Ascending aorta (tissue), 2 donors: ENCODE results near the gene DYNLL2. TPM values are rescaled to one million over a fixed set of nuclear protein-coding genes. Genes with fewer than 3 reads are reported as not detected.
A peak's percentile ranks its signal among the peaks of the same experiment; 100 is the strongest.
"Not testable (repeated sequence)": the region's sequence is repeated elsewhere in the genome, so short reads cannot be mapped to it uniquely, and the experiment has no call there.

Experiments
- DNase-seq, 2 donors: peaks; one replicate each; pipeline ENCODE4 v3.0.0-alpha.2; 2019; ENCODE audit warnings: low spot score in 2 of 2
- H3K27ac ChIP-seq, 2 donors: fragments of 200-600 bp; sonication (generic); one replicate each; pipeline ENCODE4 v1.5.1; 2016 to 2017; ENCODE audit warnings: mild to moderate bottlenecking in 1 of 2
- H3K27me3 ChIP-seq: fragments of 200-600 bp; sonication (generic); one replicate; pipeline ENCODE4 v1.5.1; 2017
- H3K36me3 ChIP-seq, 2 donors: fragments of 200-600 bp; sonication (generic); one replicate each; pipeline ENCODE4 v1.5.1; 2016
- H3K4me1 ChIP-seq, 2 donors: fragments of 200-600 bp; sonication (generic); one replicate each; pipeline ENCODE4 v1.5.1; 2016 to 2017; ENCODE audit warnings: mild to moderate bottlenecking in 1 of 2
- H3K4me3 ChIP-seq, 2 donors: fragments of 200-600 bp; sonication (generic); one replicate each; pipeline ENCODE4 v1.5.1; 2016 to 2017; ENCODE audit warnings: mild to moderate bottlenecking in 1 of 2
- H3K9me3 ChIP-seq, 2 donors: fragments of 200-600 bp; sonication (generic); one replicate each; pipeline ENCODE4 v1.5.1; 2016
- CTCF ChIP-seq, 3 experiments: fragments of 200-600 bp in 2 of 3; fragments of 450-650 bp in 1 of 3; sonication (generic) in 2 of 3; IDR thresholded peaks; one replicate each; pipeline ENCODE4 v1.5.1; 2016 to 2019; ENCODE audit warnings: antibody characterized with exemption in 3 of 3, mild to moderate bottlenecking in 1 of 3, moderate library complexity in 1 of 3
- intact Hi-C: fragments of 100-400 bp; cut with DNase I; formaldehyde crosslinking; loops from one replicate; pipeline ENCODE4 v1.15.1; 2023
- total RNA-seq: library from RNA; depleted of rRNA; stranded (reverse); fragments of >200 nt; gene quantifications from one replicate; pipeline ENCODE4 v1.1.0, GENCODE V29; 2016

DYNLL2 gene
- total RNA-seq: 15.3 TPM

- Histone ChIP-seq H3K36me3 (peaks cover 9 to 12% of the 10 kb centered on the region in 2 donors), H3K27me3 (no peaks in the 10 kb centered on the region), H3K9me3 (no peaks in the 10 kb centered on the region), H3K4me3 (peak within 1 kb of the TSS; percentile 66 to 76), H3K4me1 (peaks cover 6 to 27% of the 10 kb centered on the region in 2 donors), H3K27ac (peak within 1 kb of the TSS; percentile 90 to 92)
- peak; percentile 65 to 96 for DNase-seq
- no peak for TF ChIP-seq CTCF (IDR thresholded peaks at IDR 0.05)
- intact Hi-C loops: loop anchor here (1.0 to 10.0 kb wide), 7 partner anchors 76 to 1108 kb away; partner anchors contain the start of genes AKAP1, MRPS23, MSI2 and SCPEP1
These were observed at the start of gene DYNLL2 for GRCh38 chr17:58082870-58083490. Gene DYNLL2 (plus strand): TSS chr17:58083419. CDS start chr17:58087091, 3,672 bp downstream.

- Histone ChIP-seq H3K9me3 (no peaks in the 10 kb centered on the region), H3K36me3 (no peaks in the 10 kb centered on the region), H3K27me3 (no peaks in the 10 kb centered on the region), H3K4me3 (no peak overlapping the region), H3K27ac (no peak overlapping the region), H3K4me1 (no peaks in the 10 kb centered on the region)
- no peak for DNase-seq
- TF ChIP-seq CTCF (IDR thresholded peaks at IDR 0.05): no peak
- intact Hi-C loops: no loop called here
These were observed 43.2 kb upstream of the DYNLL2 start for GRCh38 chr17:58039975-58040374.

GRCh38 chr17:58040386-58040785 is 42.8 kb upstream of the DYNLL2 start:
- intact Hi-C loops: no loop called here
- no peak for TF ChIP-seq CTCF (IDR thresholded peaks at IDR 0.05)
- H3K4me1 ChIP-seq: no peaks in the 10 kb centered on the region
- no peak overlapping the region for H3K4me3 ChIP-seq
- H3K27me3 ChIP-seq: no peaks in the 10 kb centered on the region
- no peak for DNase-seq
- no peaks in the 10 kb centered on the region for H3K36me3 ChIP-seq
- no peak overlapping the region for H3K27ac ChIP-seq
- H3K9me3 ChIP-seq: no peaks in the 10 kb centered on the region

DNA sequence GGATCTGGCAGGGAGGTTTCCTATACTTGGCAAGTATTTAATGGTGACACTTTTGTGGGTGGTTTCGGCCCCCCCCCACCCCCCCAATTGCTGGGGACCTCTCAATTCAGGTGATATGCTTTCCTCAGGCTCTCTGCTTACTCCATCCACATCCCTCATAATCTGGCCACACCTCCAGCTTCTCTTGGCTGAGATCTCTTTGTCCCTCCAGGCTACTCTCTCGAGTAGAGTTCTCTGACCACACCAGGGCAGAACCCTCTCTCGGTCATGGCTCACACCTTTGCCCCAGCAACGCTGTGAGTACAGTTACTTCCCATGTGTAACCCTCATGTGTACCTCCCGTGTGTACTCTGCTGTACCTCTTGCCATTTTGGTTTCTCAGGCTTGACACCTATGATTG is 42.1 kb upstream of the DYNLL2 start:
- no peak for TF ChIP-seq CTCF (IDR thresholded peaks at IDR 0.05)
- intact Hi-C loops: no loop called here

GRCh38 chr17:58043221-58044181 is 39.7 kb upstream of the DYNLL2 start:
- Histone ChIP-seq H3K4me3 (no peak overlapping the region), H3K27ac (no peak overlapping the region), H3K4me1 (no peaks in the 10 kb centered on the region), H3K9me3 (no peaks in the 10 kb centered on the region), H3K27me3 (no peaks in the 10 kb centered on the region), H3K36me3 (no peaks in the 10 kb centered on the region)
- intact Hi-C loops: no loop called here
- TF ChIP-seq CTCF (IDR thresholded peaks at IDR 0.05): no peak
- no peak for DNase-seq

More for the DNA sequence above, 42.1 kb upstream of the DYNLL2 start:
- H3K27ac ChIP-seq: no peak overlapping the region
- DNase-seq: no peak
- H3K27me3 ChIP-seq: no peaks in the 10 kb centered on the region
- H3K4me3 ChIP-seq: no peak overlapping the region
- H3K4me1 ChIP-seq: no peaks in the 10 kb centered on the region
- no peaks in the 10 kb centered on the region for H3K9me3 ChIP-seq
- H3K36me3 ChIP-seq: no peaks in the 10 kb centered on the region

DNA sequence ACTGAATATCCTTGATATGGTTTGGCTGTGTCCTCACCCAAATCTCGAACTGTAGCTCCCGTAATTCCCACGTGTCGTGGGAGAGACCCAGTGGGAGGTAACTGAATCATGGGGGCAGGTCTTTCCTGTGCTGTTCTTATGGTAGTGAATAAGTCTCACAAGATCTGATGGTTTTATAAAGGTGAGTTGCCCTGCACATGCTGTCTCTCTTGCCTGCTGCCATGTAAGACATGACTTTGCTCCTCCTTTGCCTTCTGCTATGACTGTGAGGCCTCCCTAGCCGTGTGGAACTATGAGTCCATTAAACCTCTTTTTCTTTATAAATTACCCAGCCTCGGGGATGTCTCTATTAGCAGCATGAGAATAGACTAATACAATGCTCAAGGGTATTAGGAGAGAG is 39.0 kb upstream of the DYNLL2 start:
- H3K4me1 ChIP-seq, DNase-seq, H3K27ac ChIP-seq, H3K27me3 ChIP-seq, H3K4me3 ChIP-seq, H3K36me3 ChIP-seq, intact Hi-C loops, H3K9me3 ChIP-seq: not testable (repeated sequence)
